GM12878 (cell line): ENCODE results near the gene TBC1D1. TPM values are rescaled to one million over a fixed set of nuclear protein-coding genes. Genes with fewer than 3 reads are reported as not detected.
A peak's percentile ranks its signal among the peaks of the same experiment; 100 is the strongest.

Experiments
- BHLHE40 ChIP-seq, 2 experiments: fragments of 450-650 bp in 1 of 2; IDR thresholded peaks; 2 replicates each; pipeline ENCODE4 v1.6.1; 2011 to 2017; ENCODE audit warnings: low read depth in 2 of 2, borderline replicate concordance in 1 of 2, improper control_type of control experiment in 1 of 2, low read length in 1 of 2, mild to moderate bottlenecking in 1 of 2
- CBFB ChIP-seq: IDR thresholded peaks from 2 replicates; pipeline ENCODE4 v1.6.1; 2016; ENCODE audit warnings: antibody characterized with exemption, low read depth
- DPF2 ChIP-seq: fragments of 450-650 bp; IDR thresholded peaks from 2 replicates; pipeline ENCODE4 v1.6.1; 2017; ENCODE audit warnings: mild to moderate bottlenecking
- EGR1 ChIP-seq, 2 experiments: IDR thresholded peaks; 1 replicate in 1 of 2; 2 replicates in 1 of 2; pipeline ENCODE4 v1.6.1; 2011 to 2012; ENCODE audit warnings: low read depth in 2 of 2, low read length in 2 of 2, borderline replicate concordance in 1 of 2, mild to moderate bottlenecking in 1 of 2, moderate library complexity in 1 of 2
- KLF5 ChIP-seq: fragments of 450-650 bp; IDR thresholded peaks from 2 replicates; pipeline ENCODE4 v1.6.1; 2014; ENCODE audit warnings: mild to moderate bottlenecking; ENCODE audit not compliant: partially characterized antibody
- MAX ChIP-seq: IDR thresholded peaks from 2 replicates; pipeline ENCODE4 v1.6.1; 2012; ENCODE audit warnings: low read depth, low read length, improper control_type of control experiment
- MEF2B ChIP-seq: fragments of 450-650 bp; IDR thresholded peaks from 2 replicates; pipeline ENCODE4 v1.6.1; 2018; ENCODE audit warnings: mild to moderate bottlenecking, moderate library complexity; ENCODE audit not compliant: partially characterized antibody, poor library complexity, severe bottlenecking
- MXI1 ChIP-seq: fragments of 150-350 bp; IDR thresholded peaks from 2 replicates; pipeline ENCODE4 v1.6.1; 2011; ENCODE audit warnings: low read depth, mild to moderate bottlenecking, inconsistent platforms, low read length, improper control_type of control experiment
- RELA ChIP-seq: fragments of 450-650 bp; IDR thresholded peaks from 2 replicates; pipeline ENCODE4 v1.8.0; 2014; ENCODE audit warnings: borderline replicate concordance; ENCODE audit not compliant: partially characterized antibody
- SMAD5 ChIP-seq: IDR thresholded peaks from 2 replicates; pipeline ENCODE4 v1.6.1; 2016; ENCODE audit warnings: antibody characterized with exemption, low read depth
- SREBF2 ChIP-seq: IDR thresholded peaks from 2 replicates; pipeline ENCODE4 v1.6.1; 2012; ENCODE audit warnings: mild to moderate bottlenecking, low read length
- SRF ChIP-seq, 2 experiments: IDR thresholded peaks; 2 replicates each; pipeline ENCODE4 v1.6.1; 2011; ENCODE audit warnings: low read depth in 2 of 2, low read length in 2 of 2, mild to moderate bottlenecking in 1 of 2, moderate library complexity in 1 of 2
- TBL1XR1 ChIP-seq: IDR thresholded peaks from 2 replicates; pipeline ENCODE4 v1.6.1; 2012; ENCODE audit warnings: low read depth, low read length, improper control_type of control experiment
- TCF3 ChIP-seq: IDR thresholded peaks from 2 replicates; pipeline ENCODE4 v1.6.1; 2012; ENCODE audit warnings: low read depth, mild to moderate bottlenecking, low read length, borderline replicate concordance; ENCODE audit not compliant: insufficient read depth
- ZNF207 ChIP-seq: fragments of 450-650 bp; IDR thresholded peaks from 2 replicates; pipeline ENCODE4 v1.6.1; 2014; ENCODE audit warnings: antibody characterized with exemption, mild to moderate bottlenecking, borderline replicate concordance
- polyA plus RNA-seq, 11 experiments: library from polyadenylated mRNA; depleted of rRNA in 4 of 11; unstranded in 6 of 11; stranded (reverse) in 5 of 11; fragments of >200 nt; fragmentation: Nextera tagmentation in 4 of 11; fragmentation: Illumina TruSeq in 1 of 11; extraction: Ambion mirVana in 4 of 11; extraction: Trizol in 1 of 11; gene quantifications; 1 replicate in 1 of 11; 2 replicates in 10 of 11; pipeline versions ENCODE4 v1.2.1 to v1.2.3, GENCODE V29; 2011 to 2016; ENCODE audit warnings: inconsistent platforms in 2 of 11, missing spikeins in 2 of 11, low read depth in 1 of 11
- total RNA-seq, 4 experiments: library from RNA; depleted of rRNA in 3 of 4; stranded (reverse); fragments of >200 nt in 3 of 4; fragmentation: Illumina TruSeq in 1 of 4; extraction: Trizol in 1 of 4; gene quantifications; 2 replicates each; pipeline versions ENCODE4 v1.2.1 to v1.2.3, GENCODE V29; 2013 to 2021
- TF ChIP-seq, protein P1 (sequence below): fragments of 450-650 bp; IDR thresholded peaks from 2 replicates; pipeline ENCODE4 v1.6.1; 2014; ENCODE audit warnings: mild to moderate bottlenecking
- TF ChIP-seq, protein P2 (sequence below): fragments of 450-650 bp; IDR thresholded peaks from 2 replicates; pipeline ENCODE4 v1.6.1; 2017; ENCODE audit warnings: mild to moderate bottlenecking, moderate library complexity
- TF ChIP-seq, protein P3 (sequence below), 3 experiments: IDR thresholded peaks in 2 of 3; conservative IDR thresholded peaks in 1 of 3; 2 replicates each; pipeline ENCODE4 v1.5.1; 2011; ENCODE audit warnings: low read depth in 3 of 3, low read length in 3 of 3, mild to moderate bottlenecking in 3 of 3, control low read depth in 2 of 3, moderate library complexity in 2 of 3, inconsistent platforms in 1 of 3, mixed read lengths in 1 of 3; ENCODE audit not compliant: control insufficient read depth in 2 of 3, insufficient read depth in 1 of 3; ENCODE audit errors: extremely low read depth in 1 of 3

TBC1D1 gene
- total and polyA plus RNA-seq, 10 of the 15 experiments (the other 5 are each of a cell fraction or from before 2014, with no cell fraction given) = 5.3 to 102 (median 57.8) TPM

DNA sequence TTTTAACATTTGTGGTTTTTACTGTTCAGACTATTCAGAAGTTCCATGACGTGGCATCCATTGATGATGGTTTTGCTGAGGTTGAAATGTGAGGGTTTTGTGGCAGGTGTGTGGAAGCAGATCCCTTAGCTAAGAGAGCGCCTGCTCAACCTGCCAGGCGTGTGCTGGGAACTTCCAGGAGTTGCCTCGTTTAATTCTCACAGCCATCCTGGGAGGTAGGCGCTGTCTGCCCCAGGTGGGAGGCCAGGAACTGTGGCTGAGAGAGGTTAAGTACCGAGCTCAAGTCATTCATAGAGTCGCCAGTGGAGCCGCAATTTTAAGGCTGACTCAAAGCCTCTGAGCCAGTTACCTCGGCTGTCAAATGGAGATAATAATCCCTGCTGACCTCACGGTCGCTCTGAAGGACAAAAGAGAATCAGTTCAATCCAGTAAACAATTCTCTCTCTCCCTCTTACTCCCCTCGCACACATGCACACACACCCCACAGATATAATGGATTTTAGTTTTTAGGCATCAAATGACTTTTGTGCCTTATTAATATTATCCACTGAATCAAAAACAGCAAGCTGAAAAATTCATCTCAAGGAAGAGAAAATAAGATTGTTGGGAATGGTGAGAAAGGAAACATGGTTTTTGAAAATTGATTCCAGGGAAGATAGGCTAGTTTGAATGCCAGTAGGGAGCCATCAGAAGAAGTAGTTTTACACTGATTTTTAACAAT lies 240.6 kb downstream of the TBC1D1 start (continued):
- TF ChIP-seq SRF (IDR thresholded peaks at IDR 0.05; ENCODE audit: low read depth in 2 of 2, low read length in 2 of 2) (0 out of 4 replicates have a peak, but pooled peaks of 1 of the 2 experiments have one; percentile 10), TBL1XR1 (peak; percentile 59), KLF5 (peak; percentile 89), RELA (peak; percentile 70), CBFB (peak; percentile 95), MXI1 (no peak), MEF2B (peak; percentile 88), TCF3 (peak; percentile 90), BHLHE40 (IDR thresholded peaks at IDR 0.05; ENCODE audit: borderline replicate concordance in 1 of 2, low read depth in 2 of 2, low read length in 1 of 2) (peak; percentile 76 to 88), SREBF2 (no peak), MAX (peak; percentile 32; the same call in 1 of the 2 replicates), SMAD5 (no peak), EGR1 (IDR thresholded peaks at IDR 0.05; ENCODE audit: borderline replicate concordance in 1 of 2, low read depth in 2 of 2, low read length in 2 of 2) (peak in 1 of 2 experiments; percentile 29; a peak in 2 of 3 replicates), DPF2 (peak; percentile 90), ZNF207 (0 out of 2 replicates have a peak, but pooled peaks have one; percentile 15)
- TF ChIP-seq, protein P1, sequence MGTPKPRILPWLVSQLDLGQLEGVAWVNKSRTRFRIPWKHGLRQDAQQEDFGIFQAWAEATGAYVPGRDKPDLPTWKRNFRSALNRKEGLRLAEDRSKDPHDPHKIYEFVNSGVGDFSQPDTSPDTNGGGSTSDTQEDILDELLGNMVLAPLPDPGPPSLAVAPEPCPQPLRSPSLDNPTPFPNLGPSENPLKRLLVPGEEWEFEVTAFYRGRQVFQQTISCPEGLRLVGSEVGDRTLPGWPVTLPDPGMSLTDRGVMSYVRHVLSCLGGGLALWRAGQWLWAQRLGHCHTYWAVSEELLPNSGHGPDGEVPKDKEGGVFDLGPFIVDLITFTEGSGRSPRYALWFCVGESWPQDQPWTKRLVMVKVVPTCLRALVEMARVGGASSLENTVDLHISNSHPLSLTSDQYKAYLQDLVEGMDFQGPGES = no peak
- TF ChIP-seq, protein P2, sequence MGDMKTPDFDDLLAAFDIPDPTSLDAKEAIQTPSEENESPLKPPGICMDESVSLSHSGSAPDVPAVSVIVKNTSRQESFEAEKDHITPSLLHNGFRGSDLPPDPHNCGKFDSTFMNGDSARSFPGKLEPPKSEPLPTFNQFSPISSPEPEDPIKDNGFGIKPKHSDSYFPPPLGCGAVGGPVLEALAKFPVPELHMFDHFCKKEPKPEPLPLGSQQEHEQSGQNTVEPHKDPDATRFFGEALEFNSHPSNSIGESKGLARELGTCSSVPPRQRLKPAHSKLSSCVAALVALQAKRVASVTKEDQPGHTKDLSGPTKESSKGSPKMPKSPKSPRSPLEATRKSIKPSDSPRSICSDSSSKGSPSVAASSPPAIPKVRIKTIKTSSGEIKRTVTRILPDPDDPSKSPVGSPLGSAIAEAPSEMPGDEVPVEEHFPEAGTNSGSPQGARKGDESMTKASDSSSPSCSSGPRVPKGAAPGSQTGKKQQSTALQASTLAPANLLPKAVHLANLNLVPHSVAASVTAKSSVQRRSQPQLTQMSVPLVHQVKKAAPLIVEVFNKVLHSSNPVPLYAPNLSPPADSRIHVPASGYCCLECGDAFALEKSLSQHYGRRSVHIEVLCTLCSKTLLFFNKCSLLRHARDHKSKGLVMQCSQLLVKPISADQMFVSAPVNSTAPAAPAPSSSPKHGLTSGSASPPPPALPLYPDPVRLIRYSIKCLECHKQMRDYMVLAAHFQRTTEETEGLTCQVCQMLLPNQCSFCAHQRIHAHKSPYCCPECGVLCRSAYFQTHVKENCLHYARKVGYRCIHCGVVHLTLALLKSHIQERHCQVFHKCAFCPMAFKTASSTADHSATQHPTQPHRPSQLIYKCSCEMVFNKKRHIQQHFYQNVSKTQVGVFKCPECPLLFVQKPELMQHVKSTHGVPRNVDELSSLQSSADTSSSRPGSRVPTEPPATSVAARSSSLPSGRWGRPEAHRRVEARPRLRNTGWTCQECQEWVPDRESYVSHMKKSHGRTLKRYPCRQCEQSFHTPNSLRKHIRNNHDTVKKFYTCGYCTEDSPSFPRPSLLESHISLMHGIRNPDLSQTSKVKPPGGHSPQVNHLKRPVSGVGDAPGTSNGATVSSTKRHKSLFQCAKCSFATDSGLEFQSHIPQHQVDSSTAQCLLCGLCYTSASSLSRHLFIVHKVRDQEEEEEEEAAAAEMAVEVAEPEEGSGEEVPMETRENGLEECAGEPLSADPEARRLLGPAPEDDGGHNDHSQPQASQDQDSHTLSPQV = peak; percentile 32; the same call in 1 of the 2 replicates
- TF ChIP-seq, protein P3, sequence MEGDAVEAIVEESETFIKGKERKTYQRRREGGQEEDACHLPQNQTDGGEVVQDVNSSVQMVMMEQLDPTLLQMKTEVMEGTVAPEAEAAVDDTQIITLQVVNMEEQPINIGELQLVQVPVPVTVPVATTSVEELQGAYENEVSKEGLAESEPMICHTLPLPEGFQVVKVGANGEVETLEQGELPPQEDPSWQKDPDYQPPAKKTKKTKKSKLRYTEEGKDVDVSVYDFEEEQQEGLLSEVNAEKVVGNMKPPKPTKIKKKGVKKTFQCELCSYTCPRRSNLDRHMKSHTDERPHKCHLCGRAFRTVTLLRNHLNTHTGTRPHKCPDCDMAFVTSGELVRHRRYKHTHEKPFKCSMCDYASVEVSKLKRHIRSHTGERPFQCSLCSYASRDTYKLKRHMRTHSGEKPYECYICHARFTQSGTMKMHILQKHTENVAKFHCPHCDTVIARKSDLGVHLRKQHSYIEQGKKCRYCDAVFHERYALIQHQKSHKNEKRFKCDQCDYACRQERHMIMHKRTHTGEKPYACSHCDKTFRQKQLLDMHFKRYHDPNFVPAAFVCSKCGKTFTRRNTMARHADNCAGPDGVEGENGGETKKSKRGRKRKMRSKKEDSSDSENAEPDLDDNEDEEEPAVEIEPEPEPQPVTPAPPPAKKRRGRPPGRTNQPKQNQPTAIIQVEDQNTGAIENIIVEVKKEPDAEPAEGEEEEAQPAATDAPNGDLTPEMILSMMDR (IDR thresholded peaks at IDR 0.05 in 2 of 3, conservative IDR thresholded peaks at IDR 0.05 in 1 of 3; ENCODE audit: control insufficient read depth in 2 of 3, extremely low read depth in 1 of 3, insufficient read depth in 1 of 3, low read depth in 3 of 3, low read length in 3 of 3) = 0 out of 6 replicates have a peak, but pooled peaks of 1 of the 3 experiments have one; percentile 7
